ENCODE results near the gene WDR48.

WDR48 gene

GRCh38 chr3:39140341-39140971, 88.6 kb downstream of the WDR48 start:
- no peak for DNase-seq (ENCODE audit: low spot score)

DNA sequence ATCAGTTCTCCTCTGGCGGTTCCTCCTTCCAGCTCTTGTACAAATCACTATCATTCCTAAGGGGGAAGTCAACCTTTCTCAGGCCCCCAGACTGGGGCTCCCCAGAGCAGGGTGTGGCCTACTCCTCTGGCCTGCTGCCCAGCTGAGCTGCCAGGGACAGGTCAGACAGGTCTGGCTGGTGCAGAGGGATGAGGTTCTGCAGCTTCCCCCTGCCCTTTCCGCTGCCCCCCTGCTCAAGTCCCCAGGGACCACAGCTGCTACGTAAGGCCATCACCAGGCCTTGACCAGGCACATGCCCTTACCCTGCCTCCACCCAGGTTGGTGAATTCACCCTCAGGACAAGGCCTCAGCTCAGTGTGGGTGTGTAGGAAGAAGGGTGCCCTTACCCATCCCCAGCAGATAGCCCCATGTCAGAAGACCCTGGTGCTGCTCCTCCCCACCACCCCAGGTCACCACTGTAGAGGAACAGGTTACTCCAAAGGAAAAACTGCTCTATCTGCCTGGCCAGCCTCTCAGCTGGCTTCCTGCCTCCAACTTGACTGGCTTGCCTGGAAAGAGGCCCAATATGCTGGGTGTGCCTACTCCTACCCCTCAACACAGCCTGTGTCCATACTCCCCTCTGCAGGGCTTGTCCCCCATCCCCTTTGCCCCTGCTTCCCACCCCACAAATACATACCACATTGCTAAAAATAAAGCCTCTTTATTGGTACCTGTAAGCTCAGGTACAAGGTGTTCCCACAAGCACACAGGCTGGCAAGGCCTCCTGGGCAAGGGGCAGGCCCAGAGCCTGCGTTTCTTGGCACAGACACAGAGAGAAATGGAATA, 89.6 kb downstream of the WDR48 start:
- no peak for DNase-seq (ENCODE audit: low spot score)

- no peak for DNase-seq (ENCODE audit: low spot score)
Observed at GRCh38 chr3:39142067-39142466, 90.3 kb downstream of the WDR48 start.

- no peak for DNase-seq (ENCODE audit: low spot score)
Observed at GRCh38 chr3:39143051-39143885, 91.5 kb downstream of the WDR48 start.

DNA sequence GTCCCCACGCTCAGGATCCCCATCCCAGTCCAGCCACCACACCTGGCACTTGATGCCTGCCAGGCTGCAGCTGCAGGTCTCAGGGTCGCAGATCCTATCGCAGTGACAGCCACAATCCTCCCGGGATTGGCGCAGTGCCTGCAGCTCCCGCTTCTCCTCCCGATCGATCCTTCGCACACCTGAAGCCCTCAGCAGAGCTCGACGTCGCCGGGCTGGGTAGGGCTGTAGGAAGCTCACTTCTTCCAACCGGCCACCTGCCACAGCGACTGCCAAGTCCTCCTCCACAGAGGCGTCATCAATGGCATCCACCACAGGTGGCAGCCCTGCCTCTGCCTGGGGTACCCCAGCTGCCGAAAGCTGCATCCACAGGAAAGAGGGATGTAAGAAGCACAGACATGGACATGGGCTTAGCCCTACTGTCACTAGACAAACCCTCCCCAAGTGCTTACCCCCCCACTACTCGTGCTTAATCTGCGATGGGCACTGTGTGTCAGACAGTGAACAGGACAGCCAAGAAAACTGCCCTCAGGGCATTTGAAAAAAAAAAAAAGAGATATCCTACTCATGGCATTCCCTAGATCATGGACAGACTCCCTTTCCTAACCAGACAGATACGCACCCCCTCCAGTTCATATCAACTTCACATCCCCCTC, 92.4 kb downstream of the WDR48 start:
- no peak for DNase-seq (ENCODE audit: low spot score)

- DNase-seq (ENCODE audit: low spot score) = no peak
Observed at GRCh38 chr3:39144748-39145380, 93.0 kb downstream of the WDR48 start.

DNA sequence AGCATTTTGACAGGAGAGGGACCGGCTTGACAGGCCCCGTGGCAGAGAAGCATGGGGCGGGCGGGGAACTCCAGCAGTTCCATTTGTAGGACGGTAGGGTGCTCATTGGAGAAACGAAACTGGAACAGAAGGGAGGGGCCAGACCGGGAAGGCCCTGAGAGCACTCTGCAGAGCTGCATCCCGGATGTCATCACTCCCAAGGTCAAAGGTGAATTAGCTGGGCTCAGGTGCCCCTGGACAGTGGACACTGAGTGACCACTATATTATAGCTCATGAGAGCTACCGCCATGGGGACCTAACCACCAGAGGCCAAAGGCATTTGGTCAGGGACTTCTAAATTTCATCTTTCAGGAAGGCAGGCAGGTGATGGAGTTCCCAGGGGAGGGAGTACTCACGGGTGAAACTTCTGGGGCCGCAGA, 94.3 kb downstream of the WDR48 start:
- no peak for DNase-seq (ENCODE audit: low spot score)
